HG02840 (cell line): ENCODE results near the gene SURF6.
"Not testable (repeated sequence)": the region's sequence is repeated elsewhere in the genome, so short reads cannot be mapped to it uniquely, and the experiment has no call there.

Experiments
- ATAC-seq: cut with Tn5 transposase; IDR thresholded peaks from one replicate; pipeline ENCODE4 v1.9.1; 2021; ENCODE audit warnings: mild to moderate bottlenecking, moderate library complexity, moderate number of reproducible peaks; ENCODE audit not compliant: unreplicated experiment, low FRiP score

Gene SURF6

DNA sequence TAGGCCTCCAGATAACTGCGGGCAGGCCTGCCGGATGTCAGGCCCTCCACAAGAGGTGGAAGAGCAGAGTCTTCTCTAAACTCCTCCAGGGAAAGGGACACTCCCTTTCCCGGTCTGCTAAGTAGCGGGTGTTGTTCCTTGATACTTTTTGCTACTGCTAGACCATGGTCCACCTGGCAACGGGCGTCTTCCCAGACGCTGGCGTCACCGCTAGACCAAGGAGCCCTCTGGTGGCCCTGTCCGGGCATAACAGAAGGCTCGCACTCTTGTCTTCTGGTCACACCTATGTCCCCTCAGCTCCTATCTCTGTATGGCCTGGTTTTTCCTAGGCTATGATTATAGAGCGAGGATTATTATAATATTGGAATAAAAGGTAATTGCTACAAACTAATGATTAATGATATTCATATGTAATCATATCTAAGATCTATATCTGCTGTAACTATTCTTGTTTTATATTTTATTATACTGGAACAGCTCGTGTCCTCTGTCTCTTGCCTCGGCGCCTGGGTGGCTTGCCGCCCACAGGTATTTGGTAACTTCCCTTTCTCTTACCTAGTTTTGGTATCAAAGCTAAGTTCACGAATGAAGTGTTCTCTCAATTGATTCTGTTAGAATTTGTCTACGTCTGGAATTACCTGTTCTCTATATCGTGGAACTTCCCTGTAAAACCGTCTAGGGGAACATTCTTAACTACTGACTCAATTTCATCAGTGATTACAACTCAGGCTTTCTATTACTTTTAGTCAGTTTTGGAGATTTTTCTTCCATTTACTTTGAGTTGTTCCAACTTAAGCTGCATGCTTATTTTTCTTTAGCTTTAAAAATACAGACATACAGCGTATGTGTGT, 6.5 kb downstream of the SURF6 start:
- ATAC-seq, result not testable (repeated sequence)

DNA sequence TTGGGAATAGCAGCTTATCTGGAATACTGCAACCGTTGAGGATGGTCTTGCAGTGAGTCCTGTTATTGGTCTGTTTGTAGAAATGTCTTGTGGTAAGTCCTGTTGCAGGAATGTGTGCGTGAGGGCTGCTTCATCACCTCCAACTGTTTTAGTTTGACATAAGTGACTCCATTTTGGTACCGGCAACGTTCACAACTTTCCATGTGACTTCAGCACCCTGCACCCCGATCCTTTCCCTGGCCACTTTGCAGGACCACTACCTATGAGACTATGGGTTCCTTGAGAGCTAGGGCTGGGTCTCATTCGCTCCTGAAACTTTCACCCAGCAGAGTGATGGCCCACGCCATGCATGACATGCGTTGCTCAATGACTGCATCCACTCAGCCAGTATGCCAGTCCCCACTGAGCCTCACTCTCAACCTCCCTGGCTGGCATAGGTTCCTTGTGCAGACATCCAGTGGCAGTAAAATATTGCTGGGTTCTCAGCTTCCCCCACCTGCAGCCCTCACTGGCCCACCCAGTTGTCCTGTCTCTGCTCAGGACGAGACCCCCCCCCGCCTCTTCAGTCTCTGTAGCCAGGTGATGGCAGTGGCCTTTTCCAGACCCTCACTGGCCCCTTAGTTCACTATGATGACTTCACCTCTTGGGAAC, 8.0 kb downstream of the SURF6 start:
- no peak for ATAC-seq

DNA sequence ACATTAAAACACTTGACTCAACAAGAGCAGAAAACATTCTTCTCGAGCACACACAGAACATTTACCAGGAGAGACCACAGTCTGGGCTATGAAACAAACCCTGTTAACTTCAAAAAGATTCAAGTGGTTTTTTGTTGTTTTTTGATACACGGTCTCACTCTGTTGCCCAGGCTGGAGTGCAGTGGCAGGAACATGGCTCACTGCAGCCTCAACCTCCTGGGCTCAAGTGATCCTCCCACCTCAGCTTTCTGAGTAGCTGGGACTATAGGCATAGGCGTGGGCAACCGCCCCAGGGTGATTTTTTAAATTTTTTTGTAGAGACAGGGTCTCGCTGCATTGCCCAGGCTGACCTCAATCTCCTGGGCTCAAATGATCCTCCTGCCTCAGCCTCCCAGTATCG, 9.0 kb downstream of the SURF6 start:
- not testable (repeated sequence) for ATAC-seq

DNA sequence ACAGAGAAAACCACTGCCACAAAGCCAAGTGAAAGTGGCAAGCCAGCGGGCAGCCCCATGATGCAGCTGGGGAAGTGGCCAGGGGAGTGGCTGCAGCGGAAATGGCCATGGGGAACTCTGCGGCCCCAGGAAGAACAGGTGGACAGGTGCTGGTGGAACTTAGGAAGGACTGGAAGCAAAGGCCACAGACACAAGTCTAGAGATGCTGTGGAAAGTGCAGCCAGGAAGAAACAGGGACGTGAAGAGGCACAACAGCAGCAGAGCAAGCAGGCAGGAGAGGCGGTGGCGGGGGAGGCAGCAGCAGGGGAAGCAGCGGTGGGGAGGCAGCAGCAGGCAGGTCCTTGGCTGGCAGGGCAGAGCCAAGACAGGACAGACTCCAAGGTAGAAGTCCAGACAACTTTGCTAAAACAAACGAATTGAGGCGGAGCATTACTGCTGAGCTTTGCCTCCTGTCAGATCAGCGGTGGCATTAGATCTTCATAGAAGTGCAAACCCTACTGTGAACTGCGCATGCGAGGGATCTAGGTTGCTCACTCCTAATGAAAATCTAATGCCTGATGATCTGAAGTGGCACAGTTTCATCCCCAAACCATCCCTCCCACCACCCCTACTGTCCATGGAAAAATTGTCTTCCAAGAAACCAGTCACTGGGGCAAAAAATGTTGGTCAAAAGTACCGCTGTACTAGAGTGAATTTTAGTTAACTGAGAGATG, 11.8 kb downstream of the SURF6 start:
- ATAC-seq, result no peak

- no peak for ATAC-seq
Measured at GRCh38 chr9:133323211-133323610, 12.8 kb downstream of the SURF6 start.

- no peak for ATAC-seq
Measured at GRCh38 chr9:133322701-133323100, 13.3 kb downstream of the SURF6 start.

DNA sequence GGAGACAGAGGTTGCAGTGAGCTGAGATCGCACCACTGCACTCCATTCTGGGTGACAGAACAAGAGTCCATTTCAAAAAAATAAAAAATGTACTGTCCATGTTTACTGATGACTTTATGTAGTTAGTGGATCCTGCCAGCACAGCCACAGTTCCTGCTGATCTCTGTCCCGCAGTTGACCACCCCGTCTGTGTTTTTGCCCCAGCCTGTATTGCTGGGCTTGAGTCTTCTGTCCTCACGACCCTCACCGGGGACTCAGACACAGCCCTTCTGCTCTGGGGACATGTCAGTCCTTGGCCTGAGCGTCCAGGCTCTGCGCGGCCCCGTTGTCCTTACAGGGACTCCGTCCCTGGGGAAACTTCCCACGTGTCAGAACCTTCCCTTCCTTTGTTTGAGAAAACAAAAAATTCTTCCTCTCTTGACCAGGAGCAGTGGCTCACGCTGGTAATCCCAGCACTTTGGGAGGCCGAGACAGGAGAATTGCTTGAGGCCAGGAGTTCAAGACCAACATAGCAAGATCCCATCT, 14.5 kb downstream of the SURF6 start:
- no peak for ATAC-seq

GRCh38 chr9:133320421-133320881, 15.5 kb downstream of the SURF6 start:
- no peak for ATAC-seq

DNA sequence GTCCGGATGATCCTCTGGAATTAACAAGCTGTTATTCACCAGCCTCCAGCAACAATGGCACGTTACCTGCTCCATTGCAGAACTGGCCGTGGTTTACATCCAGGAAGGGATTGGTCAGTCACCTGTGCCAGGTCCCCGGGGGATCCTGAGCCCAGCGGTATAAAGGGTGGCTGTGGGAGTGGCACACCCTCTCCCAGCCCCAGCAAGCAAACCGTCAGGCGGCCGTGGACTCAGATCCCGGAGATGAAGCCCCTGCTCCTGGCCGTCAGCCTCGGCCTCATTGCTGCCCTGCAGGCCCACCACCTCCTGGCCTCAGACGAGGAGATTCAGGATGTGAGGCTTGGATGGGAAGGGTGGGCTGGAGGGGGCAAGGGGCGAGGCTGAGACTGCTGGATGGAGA, 18.4 kb downstream of the SURF6 start:
- ATAC-seq, result not testable (repeated sequence)

- ATAC-seq, result no peak
Measured at GRCh38 chr9:133315997-133316396, 20.0 kb downstream of the SURF6 start.

DNA sequence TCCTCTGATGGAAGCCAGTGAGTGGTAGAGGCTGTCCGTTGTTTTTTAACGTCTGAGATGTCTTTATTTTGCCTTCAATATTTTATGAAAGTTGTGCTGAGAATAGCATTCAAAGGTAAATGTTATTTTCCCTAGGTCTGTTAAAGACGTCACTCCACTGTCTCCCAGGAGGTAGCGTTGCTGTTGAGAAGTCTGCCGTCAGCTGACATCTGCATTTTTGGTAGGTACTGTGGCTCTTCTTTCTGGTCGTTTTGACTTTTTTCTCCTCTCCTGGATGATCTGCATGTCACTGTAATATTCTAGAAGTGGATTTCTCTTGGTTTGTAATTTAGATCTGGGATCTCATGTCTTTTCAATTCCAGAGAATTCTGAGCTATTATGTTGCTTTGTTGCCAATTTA, 26.4 kb downstream of the SURF6 start:
- ATAC-seq, result no peak

- no peak for ATAC-seq
Measured at GRCh38 chr9:133307301-133307700, 28.7 kb downstream of the SURF6 start.

DNA sequence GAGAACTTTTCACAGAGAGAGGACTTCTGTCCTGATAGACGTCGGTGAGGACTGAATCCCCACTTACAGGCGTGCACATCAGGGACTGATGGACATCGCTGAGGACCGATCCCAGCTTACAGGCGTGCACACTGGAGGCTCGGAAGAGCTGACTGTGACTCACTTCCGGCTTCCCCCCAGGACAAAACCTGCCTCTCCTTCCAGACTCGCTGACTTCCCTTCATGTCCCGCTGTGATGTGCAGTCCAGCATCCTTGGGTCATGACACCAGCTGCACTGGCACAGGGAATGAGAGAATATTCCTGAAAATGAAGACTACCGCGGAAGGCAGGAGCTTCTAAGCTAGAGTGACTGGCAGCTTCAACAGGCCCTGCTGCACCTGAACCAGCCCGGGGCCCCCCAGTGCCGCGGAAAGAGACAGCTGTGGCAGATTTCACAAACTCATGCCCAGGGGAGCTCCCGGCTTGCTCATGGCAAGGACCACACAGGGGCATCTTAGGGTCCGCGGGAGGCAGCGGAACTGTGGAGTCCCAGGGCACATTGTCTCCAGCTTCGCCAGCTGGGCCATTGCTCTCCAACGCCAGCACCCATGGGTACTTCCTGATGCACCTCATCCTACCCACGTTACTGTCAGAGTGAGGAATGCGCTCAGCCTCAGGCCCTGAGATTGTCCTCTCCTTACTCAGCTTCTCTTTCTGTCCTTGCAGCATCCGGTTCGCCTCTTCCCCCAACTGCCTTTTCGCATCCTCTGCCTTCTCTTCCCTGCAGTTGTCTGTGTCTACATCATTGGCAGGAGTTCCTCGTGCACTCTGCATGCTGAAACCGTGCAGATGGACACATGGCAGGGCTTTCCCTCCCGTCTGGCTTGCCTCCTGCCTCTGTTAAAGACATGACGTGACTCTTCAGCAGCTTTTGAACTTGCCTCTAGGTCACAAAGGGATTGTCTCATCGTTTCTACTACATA, 29.5 kb downstream of the SURF6 start:
- ATAC-seq, result no peak

DNA sequence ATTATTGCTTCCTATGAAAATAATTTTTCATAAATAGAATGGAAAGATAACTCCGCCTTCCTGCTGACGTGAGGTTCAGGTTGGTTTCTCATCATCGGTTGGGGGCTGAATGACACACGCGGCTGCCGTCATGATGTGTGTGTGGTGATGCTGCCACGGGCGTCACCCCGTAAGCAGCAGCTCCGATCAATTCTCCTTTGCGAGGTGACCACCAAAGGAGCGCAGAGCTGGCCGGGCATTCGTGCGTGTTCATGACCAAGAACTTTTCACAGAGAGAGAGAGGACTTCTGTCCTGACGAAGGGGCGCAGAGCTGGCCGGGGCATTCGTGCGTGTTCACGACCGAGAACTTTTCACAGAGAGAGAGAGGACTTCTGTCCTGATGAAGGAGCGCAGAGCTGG, 30.3 kb downstream of the SURF6 start:
- no peak for ATAC-seq

DNA sequence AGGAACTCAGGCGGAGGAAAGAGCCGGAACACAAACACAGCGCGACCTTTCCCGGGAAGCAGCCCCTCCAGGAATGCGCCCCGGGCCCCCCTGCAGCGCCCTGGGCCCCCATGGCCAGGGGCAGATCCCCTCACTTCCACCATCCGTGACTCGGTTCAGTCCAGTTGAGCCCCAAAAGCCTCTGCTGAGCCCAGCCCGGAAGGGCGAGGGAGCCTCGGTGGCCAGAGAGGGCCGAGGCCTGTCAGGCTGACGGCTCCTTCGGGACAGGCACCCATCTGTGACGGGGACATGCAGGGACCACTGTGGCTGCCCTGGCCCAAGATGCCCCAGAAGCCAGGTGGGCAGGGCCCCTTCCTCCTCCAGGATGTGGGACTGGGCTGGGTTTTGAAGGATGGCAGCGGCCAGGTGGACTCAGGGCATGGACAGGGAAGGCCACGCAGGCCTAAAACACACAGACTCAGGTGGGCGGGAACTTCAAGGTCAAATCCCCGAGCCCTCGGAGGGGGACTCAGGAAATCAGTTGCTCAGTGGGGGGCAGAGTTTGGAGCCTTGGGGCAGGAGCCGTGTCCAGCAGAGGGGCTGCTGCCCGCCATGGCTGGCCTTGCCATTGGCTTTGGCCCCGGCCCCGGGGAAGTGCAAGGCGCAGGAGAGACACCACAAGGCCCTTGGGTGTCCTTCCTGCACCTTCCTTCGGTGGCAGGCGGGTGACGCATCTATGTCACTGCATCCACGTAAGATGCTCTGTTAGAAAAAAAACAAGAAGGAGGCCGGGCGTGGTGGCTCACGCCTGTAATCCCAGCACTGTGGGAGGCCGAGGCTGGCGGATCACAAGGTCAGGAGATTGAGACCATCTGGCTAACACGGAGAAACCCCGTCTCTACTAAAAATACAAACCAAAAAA, 31.3 kb downstream of the SURF6 start:
- ATAC-seq, result no peak

- ATAC-seq, result no peak
Measured at GRCh38 chr9:133304158-133304470, 31.9 kb downstream of the SURF6 start.

DNA sequence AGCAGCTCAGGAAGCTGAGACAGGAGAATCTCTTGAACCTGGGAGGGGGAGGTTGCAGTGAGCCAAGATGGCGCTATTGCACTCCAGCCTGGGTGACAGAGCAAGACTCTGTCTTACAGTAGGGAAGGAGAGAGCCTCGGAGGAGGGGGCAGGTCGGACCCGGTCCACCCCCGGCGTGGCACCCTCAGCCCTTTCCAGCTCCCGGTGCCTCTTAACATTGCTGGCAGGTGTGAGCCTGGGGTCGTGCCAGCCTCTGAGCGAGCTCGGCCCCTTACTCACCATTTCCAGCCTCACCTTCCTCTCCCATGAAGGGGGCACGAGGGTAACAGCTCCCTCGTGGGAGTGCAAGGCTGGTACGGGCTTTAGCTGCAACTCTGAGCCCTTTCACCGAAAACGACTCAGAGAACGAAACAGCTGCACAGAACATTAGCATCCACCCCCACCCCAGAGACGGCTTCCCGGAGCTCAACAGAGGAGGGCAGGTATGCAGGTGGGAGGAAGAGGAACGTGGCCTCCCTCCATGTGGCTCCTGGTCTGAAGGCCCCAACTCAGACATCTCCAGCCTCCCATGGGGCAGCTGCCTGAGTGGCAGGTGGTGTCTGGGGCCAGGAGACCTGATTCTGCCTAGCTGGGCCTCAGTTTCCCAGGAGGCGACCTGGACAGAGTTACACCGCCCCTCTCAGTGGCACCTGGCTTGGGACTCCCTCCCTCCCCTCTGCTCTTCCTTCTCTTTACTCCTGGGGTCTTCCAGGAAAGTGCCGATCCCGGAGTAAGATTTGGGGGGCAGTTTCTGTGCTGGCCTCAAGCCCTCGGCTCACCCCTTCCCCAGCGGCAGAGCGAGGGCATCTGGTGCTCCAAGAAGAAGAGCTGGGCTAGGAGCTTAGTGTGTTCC, 32.5 kb downstream of the SURF6 start:
- no peak for ATAC-seq
